ENCODE measurements around the gene OR6K2. TPM values are rescaled to one million over a fixed set of nuclear protein-coding genes. Genes with fewer than 3 reads are reported as not detected.

Gene OR6K2
- total RNA-seq = not detected
- not detected for total RNA-seq (2013)

GRCh38 chr1:158700552-158700951 lies at the start of gene OR6K2:
Gene OR6K2, minus strand, starts transcription at chr1:158700652. Its CDS starts 0 bp downstream, at chr1:158700652.
- no peaks in the 10 kb centered on the region for H3K27me3 ChIP-seq (ENCODE audit: control insufficient read depth, insufficient read depth, low read length)
- intact Hi-C loops (cut with micrococcal nuclease) = no loop called here
- peaks cover 16 to 20% of the 10 kb centered on the region in 2 donors for H3K27me3 Mint-ChIP-seq (ENCODE audit: low read depth in 2 of 2)
- DNase-seq (no peak), ATAC-seq (no peak)
- no peaks in the 10 kb centered on the region for H3K9me3 Mint-ChIP-seq
- no peak within 1 kb of the TSS for H3K4me3 Mint-ChIP-seq
- 86% methylated on average over 4 of the region's 4 CpGs for WGBS (ENCODE audit: insufficient coverage)
- TF ChIP-seq, protein P1, sequence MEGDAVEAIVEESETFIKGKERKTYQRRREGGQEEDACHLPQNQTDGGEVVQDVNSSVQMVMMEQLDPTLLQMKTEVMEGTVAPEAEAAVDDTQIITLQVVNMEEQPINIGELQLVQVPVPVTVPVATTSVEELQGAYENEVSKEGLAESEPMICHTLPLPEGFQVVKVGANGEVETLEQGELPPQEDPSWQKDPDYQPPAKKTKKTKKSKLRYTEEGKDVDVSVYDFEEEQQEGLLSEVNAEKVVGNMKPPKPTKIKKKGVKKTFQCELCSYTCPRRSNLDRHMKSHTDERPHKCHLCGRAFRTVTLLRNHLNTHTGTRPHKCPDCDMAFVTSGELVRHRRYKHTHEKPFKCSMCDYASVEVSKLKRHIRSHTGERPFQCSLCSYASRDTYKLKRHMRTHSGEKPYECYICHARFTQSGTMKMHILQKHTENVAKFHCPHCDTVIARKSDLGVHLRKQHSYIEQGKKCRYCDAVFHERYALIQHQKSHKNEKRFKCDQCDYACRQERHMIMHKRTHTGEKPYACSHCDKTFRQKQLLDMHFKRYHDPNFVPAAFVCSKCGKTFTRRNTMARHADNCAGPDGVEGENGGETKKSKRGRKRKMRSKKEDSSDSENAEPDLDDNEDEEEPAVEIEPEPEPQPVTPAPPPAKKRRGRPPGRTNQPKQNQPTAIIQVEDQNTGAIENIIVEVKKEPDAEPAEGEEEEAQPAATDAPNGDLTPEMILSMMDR (IDR thresholded peaks at IDR 0.05) = no peak
- no peak within 1 kb of the TSS for H3K4me3 ChIP-seq (ENCODE audit: low read length)
- no peaks in the 10 kb centered on the region for H3K4me1 ChIP-seq (ENCODE audit: control insufficient read depth, insufficient read depth, low read length)
- no peaks in the 10 kb centered on the region for H3K36me3 ChIP-seq (ENCODE audit: control insufficient read depth, insufficient read depth, low read length)
- H3K9me3 ChIP-seq (ENCODE audit: control insufficient read depth, insufficient read depth, low read length) = no peaks in the 10 kb centered on the region
- H3K27ac Mint-ChIP-seq = no peak within 1 kb of the TSS
- H3K36me3 Mint-ChIP-seq = no peaks in the 10 kb centered on the region
- H3K27ac ChIP-seq (ENCODE audit: low read length) = no peak within 1 kb of the TSS
- H3K4me1 Mint-ChIP-seq = no peaks in the 10 kb centered on the region

- TF ChIP-seq, protein P1 (IDR thresholded peaks at IDR 0.05) = no peak
- Mint-ChIP-seq H3K27ac (no peak overlapping the region), H3K4me3 (no peak overlapping the region), H3K36me3 (no peaks in the 10 kb centered on the region), H3K4me1 (no peaks in the 10 kb centered on the region), H3K27me3 (ENCODE audit: low read depth in 2 of 2) (peaks cover 20% of the 10 kb centered on the region in 2 donors), H3K9me3 (no peaks in the 10 kb centered on the region)
- Histone ChIP-seq H3K9me3 (ENCODE audit: control insufficient read depth, insufficient read depth, low read length) (no peaks in the 10 kb centered on the region), H3K4me1 (ENCODE audit: control insufficient read depth, insufficient read depth, low read length) (no peaks in the 10 kb centered on the region), H3K27ac (ENCODE audit: low read length) (no peak overlapping the region), H3K36me3 (ENCODE audit: control insufficient read depth, insufficient read depth, low read length) (no peaks in the 10 kb centered on the region), H3K27me3 (ENCODE audit: control insufficient read depth, insufficient read depth, low read length) (no peaks in the 10 kb centered on the region), H3K4me3 (ENCODE audit: low read length) (no peak overlapping the region)
- DNase-seq (no peak), ATAC-seq (no peak)
- intact Hi-C loops (cut with micrococcal nuclease) = no loop called here
These were observed 35.4 kb upstream of the OR6K2 start for GRCh38 chr1:158735848-158736247.

- intact Hi-C loops (cut with micrococcal nuclease) = no loop called here
- TF ChIP-seq, protein P1 (IDR thresholded peaks at IDR 0.05) = no peak
- Histone ChIP-seq H3K9me3 (ENCODE audit: control insufficient read depth, insufficient read depth, low read length) (no peaks in the 10 kb centered on the region), H3K36me3 (ENCODE audit: control insufficient read depth, insufficient read depth, low read length) (no peaks in the 10 kb centered on the region), H3K4me1 (ENCODE audit: control insufficient read depth, insufficient read depth, low read length) (no peaks in the 10 kb centered on the region), H3K4me3 (ENCODE audit: low read length) (no peak overlapping the region), H3K27me3 (ENCODE audit: control insufficient read depth, insufficient read depth, low read length) (peaks cover 3% of the 10 kb centered on the region), H3K27ac (ENCODE audit: low read length) (no peak overlapping the region)
- Mint-ChIP-seq H3K27ac (no peak overlapping the region), H3K27me3 (ENCODE audit: low read depth in 2 of 2) (peaks cover 7 to 16% of the 10 kb centered on the region in 2 donors), H3K9me3 (no peaks in the 10 kb centered on the region), H3K36me3 (no peaks in the 10 kb centered on the region), H3K4me1 (no peaks in the 10 kb centered on the region), H3K4me3 (no peak overlapping the region)
- 86% methylated on average over 1 of the region's 2 CpGs for WGBS (ENCODE audit: insufficient coverage)
- DNase-seq (no peak), ATAC-seq (no peak)
These were observed 32.1 kb upstream of the OR6K2 start for GRCh38 chr1:158732524-158732923.

DNA sequence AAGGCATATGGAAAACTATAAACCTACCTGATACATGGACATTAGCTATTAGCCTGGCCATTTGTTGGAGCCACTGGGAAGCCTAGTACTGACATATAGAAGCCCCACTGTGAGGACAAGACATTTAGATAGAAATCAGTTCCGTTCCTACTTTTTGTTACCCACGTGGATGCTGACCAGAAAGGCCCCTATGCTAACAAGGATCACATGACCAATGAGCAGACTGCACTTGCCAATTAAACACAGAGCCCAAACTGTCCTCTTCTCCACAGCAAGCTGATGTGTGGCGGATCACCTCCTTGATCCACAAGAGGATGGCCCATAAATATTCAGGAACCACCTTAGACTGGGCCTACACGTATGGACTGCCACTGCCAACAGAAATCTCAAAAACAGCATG lies 31.3 kb upstream of the OR6K2 start:
- Histone ChIP-seq H3K27me3 (ENCODE audit: control insufficient read depth, insufficient read depth, low read length) (peaks cover 5% of the 10 kb centered on the region), H3K4me3 (ENCODE audit: low read length) (no peak overlapping the region), H3K36me3 (ENCODE audit: control insufficient read depth, insufficient read depth, low read length) (no peaks in the 10 kb centered on the region), H3K9me3 (ENCODE audit: control insufficient read depth, insufficient read depth, low read length) (no peaks in the 10 kb centered on the region), H3K4me1 (ENCODE audit: control insufficient read depth, insufficient read depth, low read length) (no peaks in the 10 kb centered on the region), H3K27ac (ENCODE audit: low read length) (no peak overlapping the region)
- WGBS (ENCODE audit: insufficient coverage) = 92% methylated on average over 4 of the region's 4 CpGs
- DNase-seq (no peak), ATAC-seq (no peak)
- intact Hi-C loops (cut with micrococcal nuclease) = no loop called here
- no peaks in the 10 kb centered on the region for H3K9me3 Mint-ChIP-seq
- H3K4me1 Mint-ChIP-seq = no peaks in the 10 kb centered on the region
- peaks cover 3 to 14% of the 10 kb centered on the region in 2 donors for H3K27me3 Mint-ChIP-seq (ENCODE audit: low read depth in 2 of 2)
- H3K36me3 Mint-ChIP-seq = no peaks in the 10 kb centered on the region
- no peak overlapping the region for H3K27ac Mint-ChIP-seq
- TF ChIP-seq, protein P1 (IDR thresholded peaks at IDR 0.05) = no peak
- no peak overlapping the region for H3K4me3 Mint-ChIP-seq
